ENCODE data around the gene NEK1. TPM values are rescaled to one million over a fixed set of nuclear protein-coding genes. Genes with fewer than 3 reads are reported as not detected.

The NEK1 gene
- total and polyA plus RNA-seq, 2 of the 13 experiments (the other 11 are each of a cell fraction or from before 2014, with no cell fraction given) = 2.9 to 5.4 TPM

GRCh38 chr4:169412046-169412445, 200.3 kb downstream of the NEK1 start (continued):
- TF ChIP-seq ETV5 (CRISPR knock-in tag; IDR thresholded peaks at IDR 0.05; ENCODE audit: borderline replicate concordance) = no peak
- no peak for TF ChIP-seq ZFP36L2 (CRISPR knock-in tag; IDR thresholded peaks at IDR 0.05)
- TF ChIP-seq, protein P1, sequence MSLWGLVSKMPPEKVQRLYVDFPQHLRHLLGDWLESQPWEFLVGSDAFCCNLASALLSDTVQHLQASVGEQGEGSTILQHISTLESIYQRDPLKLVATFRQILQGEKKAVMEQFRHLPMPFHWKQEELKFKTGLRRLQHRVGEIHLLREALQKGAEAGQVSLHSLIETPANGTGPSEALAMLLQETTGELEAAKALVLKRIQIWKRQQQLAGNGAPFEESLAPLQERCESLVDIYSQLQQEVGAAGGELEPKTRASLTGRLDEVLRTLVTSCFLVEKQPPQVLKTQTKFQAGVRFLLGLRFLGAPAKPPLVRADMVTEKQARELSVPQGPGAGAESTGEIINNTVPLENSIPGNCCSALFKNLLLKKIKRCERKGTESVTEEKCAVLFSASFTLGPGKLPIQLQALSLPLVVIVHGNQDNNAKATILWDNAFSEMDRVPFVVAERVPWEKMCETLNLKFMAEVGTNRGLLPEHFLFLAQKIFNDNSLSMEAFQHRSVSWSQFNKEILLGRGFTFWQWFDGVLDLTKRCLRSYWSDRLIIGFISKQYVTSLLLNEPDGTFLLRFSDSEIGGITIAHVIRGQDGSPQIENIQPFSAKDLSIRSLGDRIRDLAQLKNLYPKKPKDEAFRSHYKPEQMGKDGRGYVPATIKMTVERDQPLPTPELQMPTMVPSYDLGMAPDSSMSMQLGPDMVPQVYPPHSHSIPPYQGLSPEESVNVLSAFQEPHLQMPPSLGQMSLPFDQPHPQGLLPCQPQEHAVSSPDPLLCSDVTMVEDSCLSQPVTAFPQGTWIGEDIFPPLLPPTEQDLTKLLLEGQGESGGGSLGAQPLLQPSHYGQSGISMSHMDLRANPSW (CRISPR knock-in tag; IDR thresholded peaks at IDR 0.05; ENCODE audit: borderline replicate concordance) = no peak
- TF ChIP-seq ZNF17 (CRISPR knock-in tag; IDR thresholded peaks at IDR 0.05) = no peak
- no peak for TF ChIP-seq ZNF614 (CRISPR knock-in tag; IDR thresholded peaks at IDR 0.05; ENCODE audit: borderline replicate concordance)
- TF ChIP-seq ZNF83 (CRISPR knock-in tag; IDR thresholded peaks at IDR 0.05; ENCODE audit: borderline replicate concordance) = no peak
- TF ChIP-seq NFKBIZ (CRISPR knock-in tag; IDR thresholded peaks at IDR 0.05) = no peak
- TF ChIP-seq, protein P2, sequence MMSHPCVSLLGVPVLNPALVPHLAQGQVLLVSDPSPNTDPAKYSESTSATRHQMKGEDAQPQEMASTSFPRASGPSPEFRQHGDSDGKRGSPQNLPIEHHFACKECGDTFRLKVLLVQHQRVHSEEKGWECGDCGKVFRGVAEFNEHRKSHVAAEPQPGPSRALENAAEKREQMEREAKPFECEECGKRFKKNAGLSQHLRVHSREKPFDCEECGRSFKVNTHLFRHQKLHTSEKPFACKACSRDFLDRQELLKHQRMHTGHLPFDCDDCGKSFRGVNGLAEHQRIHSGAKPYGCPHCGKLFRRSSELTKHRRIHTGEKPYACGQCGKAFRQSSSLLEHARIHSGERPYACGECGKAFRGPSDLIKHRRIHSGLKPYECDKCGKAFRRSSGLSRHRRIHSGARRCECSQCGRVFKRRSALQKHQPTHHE (CRISPR knock-in tag; IDR thresholded peaks at IDR 0.05; ENCODE audit: borderline replicate concordance) = no peak
- no peak for TF ChIP-seq ZNF558 (CRISPR knock-in tag; IDR thresholded peaks at IDR 0.05; ENCODE audit: borderline replicate concordance)
- TF ChIP-seq GRHL1 (CRISPR knock-in tag; conservative IDR thresholded peaks at IDR 0.05) = no peak

Data from HepG2 (cell line).